WTC11 (cell line): ENCODE measurements around the gene MMP28. TPM values are rescaled to one million over a fixed set of nuclear protein-coding genes. Genes with fewer than 3 reads are reported as not detected.

Experiments used
- ATAC-seq: fragments of 200-7000 bp; cut with Tn5 transposase; 2 replicates; pipeline ENCODE4 v1.10.0; 2021; ENCODE audit warnings: mild to moderate bottlenecking, moderate library complexity
- CTCF ChIA-PET: fragments of 300-600 bp; sonication (Branson Sonifier 250); formaldehyde crosslinking; loops from one replicate; lab custom pipeline; 2021; ENCODE audit warnings: antibody characterized with exemption; lab: Charles Lee
- POLR2A ChIA-PET: fragments of 350-600 bp; sonication (Branson Sonifier 250); formaldehyde crosslinking; loops from one replicate; lab custom pipeline; 2021; ENCODE audit warnings: antibody characterized with exemption; lab: Charles Lee
- DNase-seq: peaks from one replicate; pipeline ENCODE4 v3.0.0; 2021; ENCODE audit warnings: low spot score
- H3K27ac Mint-ChIP-seq: 2 replicates; pipeline ENCODE4 v1.8.0; 2021; ENCODE audit warnings: mixed read lengths
- H3K27me3 Mint-ChIP-seq: 2 replicates; pipeline ENCODE4 v1.8.0; 2021; ENCODE audit warnings: low read depth, mild to moderate bottlenecking, moderate library complexity, mixed read lengths
- H3K36me3 Mint-ChIP-seq: 2 replicates; pipeline ENCODE4 v1.8.0; 2021; ENCODE audit warnings: mixed read lengths
- H3K4me1 Mint-ChIP-seq: 2 replicates; pipeline ENCODE4 v1.8.0; 2022; ENCODE audit warnings: mixed read lengths
- H3K4me3 Mint-ChIP-seq: 2 replicates; pipeline ENCODE4 v1.8.0; 2021; ENCODE audit warnings: mild to moderate bottlenecking, moderate library complexity, mixed read lengths
- H3K9me3 Mint-ChIP-seq: 2 replicates; pipeline ENCODE4 v1.8.0; 2021; ENCODE audit warnings: mixed read lengths
- ATF1 ChIP-seq: sonication (generic); formaldehyde crosslinking; IDR thresholded peaks from 2 replicates; pipeline ENCODE4 v1.8.1; 2023; ENCODE audit warnings: mild to moderate bottlenecking, moderate library complexity, missing genetic modification reagents
- CREB1 ChIP-seq: sonication (generic); formaldehyde crosslinking; IDR thresholded peaks from 2 replicates; pipeline ENCODE4 v1.8.0; 2023; ENCODE audit warnings: mild to moderate bottlenecking, missing genetic modification reagents
- ETV6 ChIP-seq: sonication (generic); formaldehyde crosslinking; IDR thresholded peaks from 2 replicates; pipeline ENCODE4 v1.8.1; 2022; ENCODE audit warnings: mild to moderate bottlenecking, missing genetic modification reagents
- FOXJ3 ChIP-seq: sonication (generic); formaldehyde crosslinking; IDR thresholded peaks from 2 replicates; pipeline ENCODE4 v1.9.0; 2021; ENCODE audit warnings: missing genetic modification reagents, mild to moderate bottlenecking, borderline replicate concordance
- HMGA2 ChIP-seq: fragments of 250-450 bp; sonication (Bioruptor Pico); IDR thresholded peaks from 2 replicates; pipeline ENCODE4 v1.4.0; 2021; ENCODE audit warnings: mild to moderate bottlenecking, moderate library complexity
- MYBL2 ChIP-seq: sonication (generic); formaldehyde crosslinking; IDR thresholded peaks from 2 replicates; pipeline ENCODE4 v1.8.1; 2023; ENCODE audit warnings: mild to moderate bottlenecking, moderate library complexity, missing genetic modification reagents
- TP53 ChIP-seq: sonication (generic); formaldehyde crosslinking; IDR thresholded peaks from 2 replicates; pipeline ENCODE4 v1.8.1; 2023; ENCODE audit warnings: mild to moderate bottlenecking, missing genetic modification reagents
- ZNF423 ChIP-seq: fragments of 250-450 bp; sonication (Bioruptor Pico); IDR thresholded peaks from 2 replicates; pipeline ENCODE4 v2.1.2; 2022; ENCODE audit warnings: mild to moderate bottlenecking, moderate library complexity
- ZNF671 ChIP-seq: fragments of 250-450 bp; sonication (Bioruptor Pico); IDR thresholded peaks from 2 replicates; pipeline ENCODE4 v1.8.0; 2021; ENCODE audit warnings: mild to moderate bottlenecking
- total RNA-seq: library from RNA; stranded (reverse); gene quantifications from 3 replicates; pipeline ENCODE4 v1.2.3, GENCODE V29; 2021
- TF ChIP-seq, protein P1 (sequence below): sonication (generic); formaldehyde crosslinking; IDR thresholded peaks from 2 replicates; pipeline ENCODE4 v1.8.1; 2023; ENCODE audit warnings: mild to moderate bottlenecking, moderate library complexity, missing genetic modification reagents
- TF ChIP-seq, protein P2 (sequence below): sonication (generic); formaldehyde crosslinking; IDR thresholded peaks from 2 replicates; pipeline ENCODE4 v1.8.1; 2022; ENCODE audit warnings: missing genetic modification reagents, borderline replicate concordance
- TF ChIP-seq, protein P3 (sequence below): sonication (generic); formaldehyde crosslinking; IDR thresholded peaks from 2 replicates; pipeline ENCODE4 v1.8.1; 2022; ENCODE audit warnings: mild to moderate bottlenecking, missing genetic modification reagents, moderate library complexity, borderline replicate concordance
- TF ChIP-seq, protein P4 (sequence below): sonication (generic); formaldehyde crosslinking; IDR thresholded peaks from 2 replicates; pipeline ENCODE4 v1.8.1; 2023; ENCODE audit warnings: mild to moderate bottlenecking, missing genetic modification reagents, borderline replicate concordance
- TF ChIP-seq, protein P5 (sequence below): fragments of 250-450 bp; sonication (Bioruptor Pico); IDR thresholded peaks from 2 replicates; pipeline ENCODE4 v1.9.0; 2021; ENCODE audit warnings: mild to moderate bottlenecking
- TF ChIP-seq, protein P6 (sequence below): fragments of 250-450 bp; sonication (Bioruptor Pico); IDR thresholded peaks from 2 replicates; pipeline ENCODE4 v2.1.2; 2022; ENCODE audit warnings: mild to moderate bottlenecking, moderate library complexity
- TF ChIP-seq, protein P7 (sequence below): sonication (generic); formaldehyde crosslinking; IDR thresholded peaks from 2 replicates; pipeline ENCODE4 v1.8.1; 2023; ENCODE audit warnings: mild to moderate bottlenecking, missing genetic modification reagents

The MMP28 gene
- total RNA-seq, 1 experiment from 2014 or later, result 0.22 TPM

DNA sequence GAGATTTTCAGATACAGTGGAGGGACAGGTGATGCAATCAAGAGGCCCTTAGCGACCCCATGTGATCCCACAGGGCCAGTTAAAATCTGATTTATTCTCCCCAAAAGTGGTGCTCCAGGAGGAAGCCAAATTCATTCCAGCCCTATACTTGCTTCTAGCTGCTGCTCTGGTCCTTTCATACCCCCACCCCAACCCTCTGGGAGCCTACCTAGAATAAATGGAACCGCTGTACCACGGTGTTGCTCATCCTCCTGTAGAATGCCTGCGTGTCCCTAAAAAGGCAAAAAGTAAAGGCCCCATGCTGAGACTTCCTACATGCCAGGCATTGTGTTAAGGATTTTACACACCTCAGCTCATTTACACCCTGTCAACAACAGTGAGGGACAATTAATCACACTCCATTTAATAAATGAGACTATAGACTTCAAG is 66.0 kb downstream of the MMP28 start (continued):
- TF ChIP-seq, protein P1, sequence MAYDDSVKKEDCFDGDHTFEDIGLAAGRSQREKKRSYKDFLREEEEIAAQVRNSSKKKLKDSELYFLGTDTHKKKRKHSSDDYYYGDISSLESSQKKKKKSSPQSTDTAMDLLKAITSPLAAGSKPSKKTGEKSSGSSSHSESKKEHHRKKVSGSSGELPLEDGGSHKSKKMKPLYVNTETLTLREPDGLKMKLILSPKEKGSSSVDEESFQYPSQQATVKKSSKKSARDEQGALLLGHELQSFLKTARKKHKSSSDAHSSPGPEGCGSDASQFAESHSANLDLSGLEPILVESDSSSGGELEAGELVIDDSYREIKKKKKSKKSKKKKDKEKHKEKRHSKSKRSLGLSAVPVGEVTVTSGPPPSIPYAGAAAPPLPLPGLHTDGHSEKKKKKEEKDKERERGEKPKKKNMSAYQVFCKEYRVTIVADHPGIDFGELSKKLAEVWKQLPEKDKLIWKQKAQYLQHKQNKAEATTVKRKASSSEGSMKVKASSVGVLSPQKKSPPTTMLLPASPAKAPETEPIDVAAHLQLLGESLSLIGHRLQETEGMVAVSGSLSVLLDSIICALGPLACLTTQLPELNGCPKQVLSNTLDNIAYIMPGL (CRISPR knock-in tag), result no peak
- TF ChIP-seq, protein P2, sequence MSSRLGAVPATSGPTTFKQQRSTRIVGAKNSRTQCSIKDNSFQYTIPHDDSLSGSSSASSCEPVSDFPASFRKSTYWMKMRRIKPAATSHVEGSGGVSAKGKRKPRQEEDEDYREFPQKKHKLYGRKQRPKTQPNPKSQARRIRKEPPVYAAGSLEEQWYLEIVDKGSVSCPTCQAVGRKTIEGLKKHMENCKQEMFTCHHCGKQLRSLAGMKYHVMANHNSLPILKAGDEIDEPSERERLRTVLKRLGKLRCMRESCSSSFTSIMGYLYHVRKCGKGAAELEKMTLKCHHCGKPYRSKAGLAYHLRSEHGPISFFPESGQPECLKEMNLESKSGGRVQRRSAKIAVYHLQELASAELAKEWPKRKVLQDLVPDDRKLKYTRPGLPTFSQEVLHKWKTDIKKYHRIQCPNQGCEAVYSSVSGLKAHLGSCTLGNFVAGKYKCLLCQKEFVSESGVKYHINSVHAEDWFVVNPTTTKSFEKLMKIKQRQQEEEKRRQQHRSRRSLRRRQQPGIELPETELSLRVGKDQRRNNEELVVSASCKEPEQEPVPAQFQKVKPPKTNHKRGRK (CRISPR knock-in tag), result no peak
- TF ChIP-seq, all 79 proteins: peak for 0

DNA sequence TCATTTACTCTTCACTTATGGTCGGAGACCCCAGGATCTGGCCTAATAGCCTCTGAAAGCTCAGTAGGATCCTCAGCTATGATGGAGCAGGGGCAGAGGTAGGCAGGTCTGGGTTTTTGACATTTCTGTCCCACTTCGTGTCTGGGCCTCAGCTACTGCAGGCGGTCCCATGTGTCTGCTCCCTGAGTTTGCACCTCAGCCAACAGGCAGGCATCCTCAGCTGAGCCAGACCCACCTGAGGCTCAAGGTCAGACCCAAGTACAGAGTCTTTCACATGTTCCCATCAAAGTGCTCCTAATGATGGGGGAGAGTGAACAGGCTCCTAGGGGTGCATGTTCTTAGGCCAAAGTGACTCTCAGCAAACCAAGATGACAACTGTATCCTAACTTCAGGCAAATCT is 66.9 kb downstream of the MMP28 start:
- CTCF ChIA-PET, result interaction anchor here (0.8 to 8.1 kb wide), 5 partner anchors 19 to 132 kb away, joined by 3 to 85 read pairs (median 3); no protein-coding TSS in a partner anchor
- no peak for DNase-seq
- Mint-ChIP-seq H3K9me3 (no peaks in the 10 kb centered on the region), H3K27ac (no peak overlapping the region), H3K4me3 (no peak overlapping the region), H3K4me1 (peaks cover 51% of the 10 kb centered on the region), H3K36me3 (peaks cover 24% of the 10 kb centered on the region), H3K27me3 (peaks cover 16% of the 10 kb centered on the region)
- POLR2A ChIA-PET, result no interaction called here
- ATAC-seq, result no peak
- TF ChIP-seq TP53 (CRISPR knock-in tag) (no peak), CREB1 (CRISPR knock-in tag) (no peak), ETV6 (no peak), ATF1 (CRISPR knock-in tag) (no peak)
- TF ChIP-seq, protein P3, sequence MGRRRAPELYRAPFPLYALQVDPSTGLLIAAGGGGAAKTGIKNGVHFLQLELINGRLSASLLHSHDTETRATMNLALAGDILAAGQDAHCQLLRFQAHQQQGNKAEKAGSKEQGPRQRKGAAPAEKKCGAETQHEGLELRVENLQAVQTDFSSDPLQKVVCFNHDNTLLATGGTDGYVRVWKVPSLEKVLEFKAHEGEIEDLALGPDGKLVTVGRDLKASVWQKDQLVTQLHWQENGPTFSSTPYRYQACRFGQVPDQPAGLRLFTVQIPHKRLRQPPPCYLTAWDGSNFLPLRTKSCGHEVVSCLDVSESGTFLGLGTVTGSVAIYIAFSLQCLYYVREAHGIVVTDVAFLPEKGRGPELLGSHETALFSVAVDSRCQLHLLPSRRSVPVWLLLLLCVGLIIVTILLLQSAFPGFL (CRISPR knock-in tag), result no peak

DNA sequence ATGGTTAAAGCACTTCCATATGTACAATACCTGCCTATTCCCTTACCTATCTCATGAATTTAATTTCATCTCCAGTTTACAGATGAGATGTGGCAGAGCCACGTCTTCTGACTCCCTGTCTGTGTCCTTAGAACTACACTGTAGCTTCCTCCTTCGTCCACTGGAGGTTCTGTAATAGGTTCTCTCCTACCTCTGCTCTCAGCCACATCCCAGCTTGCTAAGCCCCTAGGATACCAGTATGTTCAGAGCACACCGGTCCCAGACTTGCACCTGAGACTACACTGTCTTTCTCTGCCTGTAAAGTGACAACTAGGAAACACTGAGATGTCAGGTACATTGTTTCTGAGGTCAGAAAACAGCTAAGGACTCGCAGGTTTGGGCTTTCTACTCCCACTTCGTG is 67.8 kb downstream of the MMP28 start:
- POLR2A ChIA-PET, result interaction anchor here (0.5 kb wide), 1 partner anchor 160 kb away, joined by 4 read pairs; no protein-coding TSS in a partner anchor
- Mint-ChIP-seq H3K4me3 (no peak overlapping the region), H3K27ac (peak overlapping the region; percentile 5; the same call in 1 of the 2 replicates), H3K9me3 (no peaks in the 10 kb centered on the region), H3K4me1 (peaks cover 49% of the 10 kb centered on the region), H3K36me3 (peaks cover 26% of the 10 kb centered on the region), H3K27me3 (peaks cover 16% of the 10 kb centered on the region)
- TF ChIP-seq ZNF671, result no peak
- TF ChIP-seq, protein P4, sequence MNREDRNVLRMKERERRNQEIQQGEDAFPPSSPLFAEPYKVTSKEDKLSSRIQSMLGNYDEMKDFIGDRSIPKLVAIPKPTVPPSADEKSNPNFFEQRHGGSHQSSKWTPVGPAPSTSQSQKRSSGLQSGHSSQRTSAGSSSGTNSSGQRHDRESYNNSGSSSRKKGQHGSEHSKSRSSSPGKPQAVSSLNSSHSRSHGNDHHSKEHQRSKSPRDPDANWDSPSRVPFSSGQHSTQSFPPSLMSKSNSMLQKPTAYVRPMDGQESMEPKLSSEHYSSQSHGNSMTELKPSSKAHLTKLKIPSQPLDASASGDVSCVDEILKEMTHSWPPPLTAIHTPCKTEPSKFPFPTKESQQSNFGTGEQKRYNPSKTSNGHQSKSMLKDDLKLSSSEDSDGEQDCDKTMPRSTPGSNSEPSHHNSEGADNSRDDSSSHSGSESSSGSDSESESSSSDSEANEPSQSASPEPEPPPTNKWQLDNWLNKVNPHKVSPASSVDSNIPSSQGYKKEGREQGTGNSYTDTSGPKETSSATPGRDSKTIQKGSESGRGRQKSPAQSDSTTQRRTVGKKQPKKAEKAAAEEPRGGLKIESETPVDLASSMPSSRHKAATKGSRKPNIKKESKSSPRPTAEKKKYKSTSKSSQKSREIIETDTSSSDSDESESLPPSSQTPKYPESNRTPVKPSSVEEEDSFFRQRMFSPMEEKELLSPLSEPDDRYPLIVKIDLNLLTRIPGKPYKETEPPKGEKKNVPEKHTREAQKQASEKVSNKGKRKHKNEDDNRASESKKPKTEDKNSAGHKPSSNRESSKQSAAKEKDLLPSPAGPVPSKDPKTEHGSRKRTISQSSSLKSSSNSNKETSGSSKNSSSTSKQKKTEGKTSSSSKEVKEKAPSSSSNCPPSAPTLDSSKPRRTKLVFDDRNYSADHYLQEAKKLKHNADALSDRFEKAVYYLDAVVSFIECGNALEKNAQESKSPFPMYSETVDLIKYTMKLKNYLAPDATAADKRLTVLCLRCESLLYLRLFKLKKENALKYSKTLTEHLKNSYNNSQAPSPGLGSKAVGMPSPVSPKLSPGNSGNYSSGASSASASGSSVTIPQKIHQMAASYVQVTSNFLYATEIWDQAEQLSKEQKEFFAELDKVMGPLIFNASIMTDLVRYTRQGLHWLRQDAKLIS (CRISPR knock-in tag), result no peak
- TF ChIP-seq HMGA2 (CRISPR knock-in tag), result no peak
- TF ChIP-seq, protein P5, sequence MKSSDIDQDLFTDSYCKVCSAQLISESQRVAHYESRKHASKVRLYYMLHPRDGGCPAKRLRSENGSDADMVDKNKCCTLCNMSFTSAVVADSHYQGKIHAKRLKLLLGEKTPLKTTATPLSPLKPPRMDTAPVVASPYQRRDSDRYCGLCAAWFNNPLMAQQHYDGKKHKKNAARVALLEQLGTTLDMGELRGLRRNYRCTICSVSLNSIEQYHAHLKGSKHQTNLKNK, result no peak
- TF ChIP-seq, protein P6, sequence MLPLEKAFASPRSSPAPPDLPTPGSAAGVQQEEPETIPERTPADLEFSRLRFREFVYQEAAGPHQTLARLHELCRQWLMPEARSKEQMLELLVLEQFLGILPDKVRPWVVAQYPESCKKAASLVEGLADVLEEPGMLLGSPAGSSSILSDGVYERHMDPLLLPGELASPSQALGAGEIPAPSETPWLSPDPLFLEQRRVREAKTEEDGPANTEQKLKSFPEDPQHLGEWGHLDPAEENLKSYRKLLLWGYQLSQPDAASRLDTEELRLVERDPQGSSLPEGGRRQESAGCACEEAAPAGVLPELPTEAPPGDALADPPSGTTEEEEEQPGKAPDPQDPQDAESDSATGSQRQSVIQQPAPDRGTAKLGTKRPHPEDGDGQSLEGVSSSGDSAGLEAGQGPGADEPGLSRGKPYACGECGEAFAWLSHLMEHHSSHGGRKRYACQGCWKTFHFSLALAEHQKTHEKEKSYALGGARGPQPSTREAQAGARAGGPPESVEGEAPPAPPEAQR (CRISPR knock-in tag), result no peak
- no peak for TF ChIP-seq MYBL2 (CRISPR knock-in tag)
- TF ChIP-seq, protein P7, sequence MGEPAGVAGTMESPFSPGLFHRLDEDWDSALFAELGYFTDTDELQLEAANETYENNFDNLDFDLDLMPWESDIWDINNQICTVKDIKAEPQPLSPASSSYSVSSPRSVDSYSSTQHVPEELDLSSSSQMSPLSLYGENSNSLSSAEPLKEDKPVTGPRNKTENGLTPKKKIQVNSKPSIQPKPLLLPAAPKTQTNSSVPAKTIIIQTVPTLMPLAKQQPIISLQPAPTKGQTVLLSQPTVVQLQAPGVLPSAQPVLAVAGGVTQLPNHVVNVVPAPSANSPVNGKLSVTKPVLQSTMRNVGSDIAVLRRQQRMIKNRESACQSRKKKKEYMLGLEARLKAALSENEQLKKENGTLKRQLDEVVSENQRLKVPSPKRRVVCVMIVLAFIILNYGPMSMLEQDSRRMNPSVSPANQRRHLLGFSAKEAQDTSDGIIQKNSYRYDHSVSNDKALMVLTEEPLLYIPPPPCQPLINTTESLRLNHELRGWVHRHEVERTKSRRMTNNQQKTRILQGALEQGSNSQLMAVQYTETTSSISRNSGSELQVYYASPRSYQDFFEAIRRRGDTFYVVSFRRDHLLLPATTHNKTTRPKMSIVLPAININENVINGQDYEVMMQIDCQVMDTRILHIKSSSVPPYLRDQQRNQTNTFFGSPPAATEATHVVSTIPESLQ (CRISPR knock-in tag), result no peak
- no peak for TF ChIP-seq ZNF423 (CRISPR knock-in tag)
- TF ChIP-seq FOXJ3 (CRISPR knock-in tag), result no peak
- no peak for DNase-seq
- CTCF ChIA-PET, result interaction anchor here (0.8 to 8.1 kb wide), 8 partner anchors 17 to 131 kb away, joined by 3 to 85 read pairs (median 4); no protein-coding TSS in a partner anchor
- ATAC-seq, result no peak
